ENCODE data around the gene SLA2. TPM values are rescaled to one million over a fixed set of nuclear protein-coding genes. Genes with fewer than 3 reads are reported as not detected.

SLA2 gene
- total and polyA plus RNA-seq, 2 donors (not counting 1 experiment from before 2014, with no cell fraction given) = not detected

DNA sequence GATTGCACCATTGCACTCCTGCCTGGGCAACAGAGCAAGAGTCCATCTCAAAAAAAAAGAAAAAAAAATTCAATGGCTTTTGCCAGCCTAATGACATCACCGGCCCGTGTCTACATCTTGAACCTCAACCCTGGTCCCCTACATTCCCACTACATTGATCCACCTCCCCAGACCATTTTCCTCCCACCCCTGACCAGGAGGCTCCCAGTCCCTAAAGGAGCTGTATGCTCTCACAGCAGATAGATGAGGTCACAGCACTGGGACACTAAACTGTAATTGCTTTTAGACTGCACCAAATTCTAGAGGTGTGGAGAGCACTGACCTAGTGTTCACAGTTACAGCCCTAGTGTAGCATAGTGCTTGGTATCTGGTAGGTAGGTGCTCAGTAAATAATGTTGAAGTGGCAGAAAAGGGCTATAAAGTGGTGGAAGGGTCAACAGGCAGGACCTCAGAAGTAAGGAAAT is 61.9 kb downstream of the SLA2 start:
- Histone ChIP-seq H3K79me2 (ENCODE audit: control insufficient read depth, insufficient read depth, low read length) (no peaks in the 10 kb centered on the region), H3K27me3 (ENCODE audit: control insufficient read depth, insufficient read depth, low read length) (no peaks in the 10 kb centered on the region), H3K36me3 (ENCODE audit: control insufficient read depth, insufficient read depth, low read length) (peaks cover 2% of the 10 kb centered on the region), H3K9ac (ENCODE audit: insufficient read depth, low read length) (no peak overlapping the region), H3K27ac (ENCODE audit: insufficient read depth, low read length) (no peak overlapping the region), H2AFZ (ENCODE audit: low read length) (no peak overlapping the region), H3K9me3 (ENCODE audit: control insufficient read depth, insufficient read depth, low read depth, low read length) (no peaks in the 10 kb centered on the region), H4K20me1 (ENCODE audit: control insufficient read depth, extremely low read depth, insufficient read depth, low read length) (no peaks in the 10 kb centered on the region), H3K4me3 (replicated peaks in 1 of 4; ENCODE audit: control extremely low read depth in 1 of 4, insufficient read depth in 1 of 4, low read depth in 3 of 4, low read length in 4 of 4) (no peak overlapping the region), H3K4me1 (ENCODE audit: control insufficient read depth, extremely low read depth, insufficient read depth, low read length) (peaks cover 2% of the 10 kb centered on the region), H3K4me2 (ENCODE audit: extremely low read depth, insufficient read depth, low read length) (no peak overlapping the region)
- no peak for DNase-seq (ENCODE audit: low read depth in 2 of 2)
- TF ChIP-seq EZH2 (IDR thresholded peaks at IDR 0.05; ENCODE audit: low read length, missing control alignments) = no peak
- TF ChIP-seq, protein P1, sequence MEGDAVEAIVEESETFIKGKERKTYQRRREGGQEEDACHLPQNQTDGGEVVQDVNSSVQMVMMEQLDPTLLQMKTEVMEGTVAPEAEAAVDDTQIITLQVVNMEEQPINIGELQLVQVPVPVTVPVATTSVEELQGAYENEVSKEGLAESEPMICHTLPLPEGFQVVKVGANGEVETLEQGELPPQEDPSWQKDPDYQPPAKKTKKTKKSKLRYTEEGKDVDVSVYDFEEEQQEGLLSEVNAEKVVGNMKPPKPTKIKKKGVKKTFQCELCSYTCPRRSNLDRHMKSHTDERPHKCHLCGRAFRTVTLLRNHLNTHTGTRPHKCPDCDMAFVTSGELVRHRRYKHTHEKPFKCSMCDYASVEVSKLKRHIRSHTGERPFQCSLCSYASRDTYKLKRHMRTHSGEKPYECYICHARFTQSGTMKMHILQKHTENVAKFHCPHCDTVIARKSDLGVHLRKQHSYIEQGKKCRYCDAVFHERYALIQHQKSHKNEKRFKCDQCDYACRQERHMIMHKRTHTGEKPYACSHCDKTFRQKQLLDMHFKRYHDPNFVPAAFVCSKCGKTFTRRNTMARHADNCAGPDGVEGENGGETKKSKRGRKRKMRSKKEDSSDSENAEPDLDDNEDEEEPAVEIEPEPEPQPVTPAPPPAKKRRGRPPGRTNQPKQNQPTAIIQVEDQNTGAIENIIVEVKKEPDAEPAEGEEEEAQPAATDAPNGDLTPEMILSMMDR (conservative IDR thresholded peaks at IDR 0.05 in 1 of 2, IDR thresholded peaks at IDR 0.05 in 1 of 2; ENCODE audit: low read depth in 1 of 2, low read length in 2 of 2) = no peak

DNA sequence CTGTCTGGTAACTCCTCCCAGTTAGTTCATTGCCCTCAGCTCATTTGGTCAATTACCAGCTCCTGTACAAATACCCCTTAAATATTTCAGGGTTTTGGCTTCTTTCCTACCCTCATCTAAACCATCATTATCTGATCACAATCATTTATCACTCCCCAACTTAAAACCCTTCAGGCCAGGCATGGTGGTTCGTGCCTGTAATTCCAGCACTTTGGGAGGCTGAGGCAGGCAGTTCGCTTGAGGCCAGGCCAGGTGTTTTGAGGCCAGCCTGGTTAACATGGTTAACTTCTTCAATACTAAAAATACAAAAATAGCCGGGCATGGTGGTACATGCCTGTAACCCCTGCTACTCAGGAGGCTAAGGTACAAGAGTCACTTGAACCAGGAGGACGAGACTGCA is 63.2 kb downstream of the SLA2 start:
- H3K27ac ChIP-seq (ENCODE audit: insufficient read depth, low read length) = no peak overlapping the region
- no peaks in the 10 kb centered on the region for H4K20me1 ChIP-seq (ENCODE audit: control insufficient read depth, extremely low read depth, insufficient read depth, low read length)
- H3K9me3 ChIP-seq (ENCODE audit: control insufficient read depth, insufficient read depth, low read depth, low read length) = no peaks in the 10 kb centered on the region
- no peak for TF ChIP-seq EZH2 (IDR thresholded peaks at IDR 0.05; ENCODE audit: low read length, missing control alignments)
- TF ChIP-seq, protein P1 (conservative IDR thresholded peaks at IDR 0.05 in 1 of 2, IDR thresholded peaks at IDR 0.05 in 1 of 2; ENCODE audit: low read depth in 1 of 2, low read length in 2 of 2) = no peak
- no peaks in the 10 kb centered on the region for H3K79me2 ChIP-seq (ENCODE audit: control insufficient read depth, insufficient read depth, low read length)
- H3K36me3 ChIP-seq (ENCODE audit: control insufficient read depth, insufficient read depth, low read length) = peaks cover 2% of the 10 kb centered on the region
- no peak overlapping the region for H2AFZ ChIP-seq (ENCODE audit: low read length)
- H3K27me3 ChIP-seq (ENCODE audit: control insufficient read depth, insufficient read depth, low read length) = no peaks in the 10 kb centered on the region
- no peak overlapping the region for H3K4me3 ChIP-seq (replicated peaks in 1 of 4; ENCODE audit: control extremely low read depth in 1 of 4, insufficient read depth in 1 of 4, low read depth in 3 of 4, low read length in 4 of 4)
- H3K4me2 ChIP-seq (ENCODE audit: extremely low read depth, insufficient read depth, low read length) = no peak overlapping the region
- no peak for DNase-seq (ENCODE audit: low read depth in 2 of 2)
- H3K9ac ChIP-seq (ENCODE audit: insufficient read depth, low read length) = no peak overlapping the region
- H3K4me1 ChIP-seq (ENCODE audit: control insufficient read depth, extremely low read depth, insufficient read depth, low read length) = peaks cover 2% of the 10 kb centered on the region

- no peaks in the 10 kb centered on the region for H3K79me2 ChIP-seq (ENCODE audit: control insufficient read depth, insufficient read depth, low read length)
- no peak for DNase-seq (ENCODE audit: low read depth in 2 of 2)
- TF ChIP-seq EZH2 (IDR thresholded peaks at IDR 0.05; ENCODE audit: low read length, missing control alignments) = no peak
- TF ChIP-seq, protein P1 (conservative IDR thresholded peaks at IDR 0.05 in 1 of 2, IDR thresholded peaks at IDR 0.05 in 1 of 2; ENCODE audit: low read depth in 1 of 2, low read length in 2 of 2) = no peak
- H3K4me2 ChIP-seq (ENCODE audit: extremely low read depth, insufficient read depth, low read length) = no peak overlapping the region
- no peak overlapping the region for H3K9ac ChIP-seq (ENCODE audit: insufficient read depth, low read length)
- no peak overlapping the region for H2AFZ ChIP-seq (ENCODE audit: low read length)
- peaks cover 2% of the 10 kb centered on the region for H3K4me1 ChIP-seq (ENCODE audit: control insufficient read depth, extremely low read depth, insufficient read depth, low read length)
- no peaks in the 10 kb centered on the region for H3K9me3 ChIP-seq (ENCODE audit: control insufficient read depth, insufficient read depth, low read depth, low read length)
- no peaks in the 10 kb centered on the region for H3K27me3 ChIP-seq (ENCODE audit: control insufficient read depth, insufficient read depth, low read length)
- no peak overlapping the region for H3K27ac ChIP-seq (ENCODE audit: insufficient read depth, low read length)
- H3K4me3 ChIP-seq (replicated peaks in 1 of 4; ENCODE audit: control extremely low read depth in 1 of 4, insufficient read depth in 1 of 4, low read depth in 3 of 4, low read length in 4 of 4) = no peak overlapping the region
- no peaks in the 10 kb centered on the region for H4K20me1 ChIP-seq (ENCODE audit: control insufficient read depth, extremely low read depth, insufficient read depth, low read length)
- H3K36me3 ChIP-seq (ENCODE audit: control insufficient read depth, insufficient read depth, low read length) = peaks cover 2% of the 10 kb centered on the region
These were observed 63.7 kb downstream of the SLA2 start for GRCh38 chr20:36582322-36582721.

All from fibroblast of lung (primary cell).